GOT3 (cell line): ENCODE measurements around the gene PPP6R3.
A peak's percentile ranks its signal among the peaks of the same experiment; 100 is the strongest.
"Not testable (repeated sequence)": the region's sequence is repeated elsewhere in the genome, so short reads cannot be mapped to it uniquely, and the experiment has no call there.

Experiments
- DNase-seq: peaks from one replicate; lab custom pipeline; 2025; ENCODE audit warnings: mixed read lengths; lab: John Stamatoyannopoulos, UW

The PPP6R3 gene

GRCh38 chr11:68436162-68436888 is 24.2 kb upstream of the PPP6R3 start:
- no peak for DNase-seq

- DNase-seq = no peak
These were observed 23.3 kb upstream of the PPP6R3 start for GRCh38 chr11:68436985-68437926.

- DNase-seq = no peak
These were observed 22.5 kb upstream of the PPP6R3 start for GRCh38 chr11:68437927-68438657.

GRCh38 chr11:68438658-68439259 is 21.8 kb upstream of the PPP6R3 start:
- no peak for DNase-seq

GRCh38 chr11:68439355-68440065 is 21.0 kb upstream of the PPP6R3 start:
- DNase-seq = no peak

- no peak for DNase-seq
These were observed 20.3 kb upstream of the PPP6R3 start for GRCh38 chr11:68440224-68440623.

- no peak for DNase-seq
These were observed 18.9 kb upstream of the PPP6R3 start for GRCh38 chr11:68441466-68442230.

GRCh38 chr11:68442433-68442832 is 18.1 kb upstream of the PPP6R3 start:
- no peak for DNase-seq

GRCh38 chr11:68444566-68444965 is 16.0 kb upstream of the PPP6R3 start:
- no peak for DNase-seq

GRCh38 chr11:68445531-68446035 is 15.0 kb upstream of the PPP6R3 start:
- DNase-seq = no peak

- DNase-seq = no peak
These were observed 14.4 kb upstream of the PPP6R3 start for GRCh38 chr11:68446046-68446725.

GRCh38 chr11:68447015-68447801 is 13.3 kb upstream of the PPP6R3 start:
- DNase-seq = peak; percentile 18

GRCh38 chr11:68447914-68448313 is 12.6 kb upstream of the PPP6R3 start:
- not testable (repeated sequence) for DNase-seq

GRCh38 chr11:68448604-68449011 is 11.9 kb upstream of the PPP6R3 start:
- no peak for DNase-seq

- no peak for DNase-seq
These were observed 10.6 kb upstream of the PPP6R3 start for GRCh38 chr11:68449951-68450350.

- DNase-seq = no peak
These were observed 9.8 kb upstream of the PPP6R3 start for GRCh38 chr11:68450711-68451110.

- DNase-seq = no peak
These were observed 5.8 kb upstream of the PPP6R3 start for GRCh38 chr11:68454767-68455166.

GRCh38 chr11:68455485-68455884 is 5.1 kb upstream of the PPP6R3 start:
- no peak for DNase-seq
